SK-N-SH (cell line): ENCODE results near the gene ALDH18A1. TPM values are rescaled to one million over a fixed set of nuclear protein-coding genes. Genes with fewer than 3 reads are reported as not detected.

ENCODE experiments used
- CTCF ChIA-PET: fragments of 300-600, 350-600 bp; formaldehyde crosslinking; extraction: SDS; loops from one replicate; lab custom pipeline; 2021; lab: Yijun Ruan, JAX
- POLR2A ChIA-PET: fragments of 350-600 bp; sonication (Branson Sonifier 250); formaldehyde crosslinking; extraction: SDS; loops from one replicate; lab custom pipeline; 2020; ENCODE audit warnings: antibody characterized with exemption, inconsistent platforms; lab: Yijun Ruan, JAX
- DNase-seq: peaks from one replicate; pipeline ENCODE4 v3.0.0; 2012
- H2AFZ ChIP-seq: fragments of 200-600 bp; sonication (generic); 2 replicates; pipeline ENCODE4 v1.8.1; 2016; ENCODE audit warnings: antibody characterized with exemption, mild to moderate bottlenecking, low read depth
- H3F3A ChIP-seq: fragments of 200-600 bp; sonication (generic); replicated peaks from 2 replicates; pipeline ENCODE3; 2016; ENCODE audit warnings: antibody characterized with exemption, mild to moderate bottlenecking; ENCODE audit not compliant: insufficient read depth
- H3K27ac ChIP-seq, 2 experiments: fragments of 200-500 bp in 1 of 2; fragments of 200-600 bp in 1 of 2; sonication (Bioruptor generic) in 1 of 2; sonication (generic), shearing (Covaris generic) in 1 of 2; 2 replicates each; pipeline versions ENCODE4 v1.5.1 to v1.6.1; 2014 to 2016; ENCODE audit warnings: low read depth in 2 of 2, inconsistent platforms in 1 of 2, low read length in 1 of 2, mild to moderate bottlenecking in 1 of 2, mixed read lengths in 1 of 2
- H3K27me3 ChIP-seq: fragments of 200-600 bp; sonication (generic), shearing (Covaris generic); 2 replicates; pipeline ENCODE4 v1.6.1; 2016; ENCODE audit warnings: mixed run types; ENCODE audit not compliant: insufficient read depth
- H3K36me3 ChIP-seq, 2 experiments: fragments of 200-500 bp in 1 of 2; fragments of 200-600 bp in 1 of 2; sonication (Bioruptor generic) in 1 of 2; sonication (generic) in 1 of 2; replicated peaks in 1 of 2; 2 replicates each; pipeline versions ENCODE3 to v1.5.1; 2014 to 2016; ENCODE audit warnings: low read length in 1 of 2, mild to moderate bottlenecking in 1 of 2; ENCODE audit not compliant: insufficient read depth in 2 of 2, control insufficient read depth in 1 of 2
- H3K4me1 ChIP-seq, 2 experiments: fragments of 200-500 bp in 1 of 2; fragments of 200-600 bp in 1 of 2; sonication (Bioruptor generic) in 1 of 2; sonication (generic), shearing (Covaris generic) in 1 of 2; 2 replicates each; pipeline versions ENCODE4 v1.5.1 to v1.6.1; 2014 to 2016; ENCODE audit warnings: low read depth in 1 of 2, low read length in 1 of 2, mixed run types in 1 of 2; ENCODE audit not compliant: insufficient read depth in 2 of 2, control insufficient read depth in 1 of 2
- H3K4me2 ChIP-seq: fragments of 200-600 bp; sonication (generic), shearing (Covaris generic); 2 replicates; pipeline ENCODE4 v1.6.1; 2017; ENCODE audit warnings: mixed run types
- H3K4me3 ChIP-seq, 2 experiments: fragments of 200-500 bp in 1 of 2; fragments of 200-600 bp in 1 of 2; sonication (Bioruptor generic) in 1 of 2; sonication (generic), shearing (Covaris generic) in 1 of 2; 2 replicates each; pipeline versions ENCODE4 v1.5.1 to v1.8.1; 2014 to 2016; ENCODE audit warnings: low read depth in 2 of 2, inconsistent platforms in 1 of 2, low read length in 1 of 2, mild to moderate bottlenecking in 1 of 2, mixed read lengths in 1 of 2, moderate library complexity in 1 of 2
- H3K79me2 ChIP-seq: fragments of 200-600 bp; sonication (generic); 2 replicates; pipeline ENCODE4 v1.8.1; 2017; ENCODE audit warnings: mild to moderate bottlenecking; ENCODE audit not compliant: insufficient read depth
- H3K9ac ChIP-seq: fragments of 200-600 bp; sonication (generic); 2 replicates; pipeline ENCODE4 v1.6.1; 2017; ENCODE audit warnings: mixed run types
- H3K9me2 ChIP-seq: fragments of 200-600 bp; sonication (generic); 2 replicates; pipeline ENCODE4 v1.6.1; 2017; ENCODE audit warnings: mixed run types
- H3K9me3 ChIP-seq: fragments of 200-600 bp; sonication (generic); 2 replicates; pipeline ENCODE4 v1.6.1; 2017; ENCODE audit warnings: mixed run types, mild to moderate bottlenecking, moderate library complexity
- H4K20me1 ChIP-seq: fragments of 200-600 bp; sonication (generic); 2 replicates; pipeline ENCODE4 v1.6.1; 2017; ENCODE audit warnings: mild to moderate bottlenecking, mixed run types; ENCODE audit not compliant: insufficient read depth
- FOSL2 ChIP-seq: IDR thresholded peaks from 2 replicates; pipeline ENCODE4 v1.4.0; 2012; ENCODE audit warnings: low read depth, mild to moderate bottlenecking, moderate library complexity, borderline replicate concordance
- FOXJ3 ChIP-seq: sonication (generic); formaldehyde crosslinking; IDR thresholded peaks from 2 replicates; pipeline ENCODE4 v1.5.1; 2020; ENCODE audit warnings: mild to moderate bottlenecking, missing genetic modification reagents
- FOXM1 ChIP-seq: IDR thresholded peaks from 2 replicates; pipeline ENCODE4 v1.4.0; 2012; ENCODE audit warnings: low read depth, mild to moderate bottlenecking
- GABPA ChIP-seq: IDR thresholded peaks from 2 replicates; pipeline ENCODE4 v1.4.0; 2012; ENCODE audit warnings: low read depth, mild to moderate bottlenecking
- JUND ChIP-seq: IDR thresholded peaks from 2 replicates; pipeline ENCODE4 v1.4.0; 2012
- MEF2A ChIP-seq: IDR thresholded peaks from 2 replicates; pipeline ENCODE4 v1.4.0; 2012; ENCODE audit warnings: low read depth, borderline replicate concordance
- NFIC ChIP-seq: IDR thresholded peaks from 2 replicates; pipeline ENCODE4 v1.4.0; 2012; ENCODE audit warnings: borderline replicate concordance
- NRF1 ChIP-seq: IDR thresholded peaks from 2 replicates; pipeline ENCODE4 v1.6.1; 2012; ENCODE audit warnings: low read depth, mild to moderate bottlenecking, low read length
- POLR2AphosphoS5 ChIP-seq: IDR thresholded peaks from 2 replicates; pipeline ENCODE4 v1.6.1; 2012; ENCODE audit warnings: low read depth, low read length
- RCOR1 ChIP-seq: fragments of 150-350 bp; IDR thresholded peaks from 2 replicates; pipeline ENCODE4 v1.6.1; 2017; ENCODE audit warnings: antibody characterized with exemption, low read length
- SIN3A ChIP-seq: IDR thresholded peaks from 2 replicates; pipeline ENCODE4 v1.6.1; 2012; ENCODE audit warnings: low read depth, mild to moderate bottlenecking, low read length, moderate library complexity, borderline replicate concordance
- TEAD4 ChIP-seq: IDR thresholded peaks from 2 replicates; pipeline ENCODE4 v1.4.0; 2012; ENCODE audit warnings: mild to moderate bottlenecking, borderline replicate concordance; ENCODE audit not compliant: insufficient read depth
- WGBS: methylation state at CpG from one replicate; pipeline ENCODE4 v1.1.6; 2017; ENCODE audit warnings: low lambda C conversion rate; 5-methylcytosine and 5-hydroxymethylcytosine counted together
- polyA plus RNA-seq, 3 experiments: library from polyadenylated mRNA; depleted of rRNA; stranded (reverse); fragments of >200 nt; gene quantifications; 2 replicates each; pipeline ENCODE4 v1.2.3, GENCODE V29; 2012
- TF ChIP-seq, protein P1 (sequence below): IDR thresholded peaks from 2 replicates; pipeline ENCODE4 v1.4.0; 2012; ENCODE audit warnings: low read depth, borderline replicate concordance
- TF ChIP-seq, protein P2 (sequence below): IDR thresholded peaks from 2 replicates; pipeline ENCODE4 v1.4.0; 2012; ENCODE audit warnings: low read depth
- TF ChIP-seq, protein P3 (sequence below): fragments of 150-350 bp; IDR thresholded peaks from 2 replicates; pipeline ENCODE4 v1.6.1; 2016; ENCODE audit warnings: mild to moderate bottlenecking, low read depth, low read length
- TF ChIP-seq, protein P4 (sequence below): IDR thresholded peaks from 2 replicates; pipeline ENCODE4 v1.4.0; 2012; ENCODE audit warnings: low read depth, borderline replicate concordance

The ALDH18A1 gene
- polyA plus RNA-seq, 1 of the 3 experiments (the other 2 are of a cell fraction), result 59.5 TPM

DNA sequence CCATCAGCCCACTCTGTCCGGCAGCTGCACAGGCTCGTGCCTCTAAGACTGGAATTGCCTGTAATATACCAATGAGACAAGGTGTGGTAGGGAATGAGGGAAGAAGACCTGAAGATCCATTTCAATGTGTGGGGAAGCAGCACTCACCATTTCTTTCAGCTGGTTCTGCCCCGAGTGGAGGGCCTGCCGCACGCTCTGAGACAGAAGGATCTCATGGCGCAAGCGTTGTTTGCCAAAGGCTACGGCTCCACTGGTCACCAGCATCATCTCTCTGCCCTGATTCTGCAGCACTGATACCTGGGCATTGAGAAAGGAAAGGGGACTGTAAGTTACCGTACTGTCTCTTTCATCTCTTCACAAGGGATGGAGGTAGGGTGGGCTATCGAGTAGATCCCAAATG, 19.4 kb downstream of the ALDH18A1 start:
- Histone ChIP-seq H3K4me2 (no peak overlapping the region), H2AFZ (no peak overlapping the region), H3K9me3 (no peaks in the 10 kb centered on the region), H3K79me2 (no peaks in the 10 kb centered on the region), H3K4me1 (no peaks in the 10 kb centered on the region), H3K36me3 (peaks cover 70 to 78% of the 10 kb centered on the region in 2 experiments), H3F3A (no peaks in the 10 kb centered on the region), H3K9me2 (no peaks in the 10 kb centered on the region), H3K4me3 (no peak overlapping the region), H3K9ac (no peak overlapping the region), H3K27ac (no peak overlapping the region), H3K27me3 (no peaks in the 10 kb centered on the region), H4K20me1 (no peaks in the 10 kb centered on the region)
- no peak for DNase-seq
- ChIA-PET CTCF (no interaction called here), POLR2A (no interaction called here)
- 95% methylated on average over 10 of the region's 10 CpGs for WGBS
- no peak for TF ChIP-seq FOXJ3 (CRISPR knock-in tag)
- TF ChIP-seq, protein P1, sequence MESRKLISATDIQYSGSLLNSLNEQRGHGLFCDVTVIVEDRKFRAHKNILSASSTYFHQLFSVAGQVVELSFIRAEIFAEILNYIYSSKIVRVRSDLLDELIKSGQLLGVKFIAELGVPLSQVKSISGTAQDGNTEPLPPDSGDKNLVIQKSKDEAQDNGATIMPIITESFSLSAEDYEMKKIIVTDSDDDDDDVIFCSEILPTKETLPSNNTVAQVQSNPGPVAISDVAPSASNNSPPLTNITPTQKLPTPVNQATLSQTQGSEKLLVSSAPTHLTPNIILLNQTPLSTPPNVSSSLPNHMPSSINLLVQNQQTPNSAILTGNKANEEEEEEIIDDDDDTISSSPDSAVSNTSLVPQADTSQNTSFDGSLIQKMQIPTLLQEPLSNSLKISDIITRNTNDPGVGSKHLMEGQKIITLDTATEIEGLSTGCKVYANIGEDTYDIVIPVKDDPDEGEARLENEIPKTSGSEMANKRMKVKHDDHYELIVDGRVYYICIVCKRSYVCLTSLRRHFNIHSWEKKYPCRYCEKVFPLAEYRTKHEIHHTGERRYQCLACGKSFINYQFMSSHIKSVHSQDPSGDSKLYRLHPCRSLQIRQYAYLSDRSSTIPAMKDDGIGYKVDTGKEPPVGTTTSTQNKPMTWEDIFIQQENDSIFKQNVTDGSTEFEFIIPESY, result no peak
- TF ChIP-seq SIN3A, result no peak
- TF ChIP-seq, protein P2, sequence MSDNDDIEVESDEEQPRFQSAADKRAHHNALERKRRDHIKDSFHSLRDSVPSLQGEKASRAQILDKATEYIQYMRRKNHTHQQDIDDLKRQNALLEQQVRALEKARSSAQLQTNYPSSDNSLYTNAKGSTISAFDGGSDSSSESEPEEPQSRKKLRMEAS, result no peak
- no peak for TF ChIP-seq POLR2AphosphoS5
- TF ChIP-seq TEAD4, result no peak
- no peak for TF ChIP-seq FOXM1
- TF ChIP-seq JUND, result no peak
- TF ChIP-seq RCOR1, result no peak
- TF ChIP-seq, protein P3, sequence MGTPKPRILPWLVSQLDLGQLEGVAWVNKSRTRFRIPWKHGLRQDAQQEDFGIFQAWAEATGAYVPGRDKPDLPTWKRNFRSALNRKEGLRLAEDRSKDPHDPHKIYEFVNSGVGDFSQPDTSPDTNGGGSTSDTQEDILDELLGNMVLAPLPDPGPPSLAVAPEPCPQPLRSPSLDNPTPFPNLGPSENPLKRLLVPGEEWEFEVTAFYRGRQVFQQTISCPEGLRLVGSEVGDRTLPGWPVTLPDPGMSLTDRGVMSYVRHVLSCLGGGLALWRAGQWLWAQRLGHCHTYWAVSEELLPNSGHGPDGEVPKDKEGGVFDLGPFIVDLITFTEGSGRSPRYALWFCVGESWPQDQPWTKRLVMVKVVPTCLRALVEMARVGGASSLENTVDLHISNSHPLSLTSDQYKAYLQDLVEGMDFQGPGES, result no peak
- TF ChIP-seq, protein P4, sequence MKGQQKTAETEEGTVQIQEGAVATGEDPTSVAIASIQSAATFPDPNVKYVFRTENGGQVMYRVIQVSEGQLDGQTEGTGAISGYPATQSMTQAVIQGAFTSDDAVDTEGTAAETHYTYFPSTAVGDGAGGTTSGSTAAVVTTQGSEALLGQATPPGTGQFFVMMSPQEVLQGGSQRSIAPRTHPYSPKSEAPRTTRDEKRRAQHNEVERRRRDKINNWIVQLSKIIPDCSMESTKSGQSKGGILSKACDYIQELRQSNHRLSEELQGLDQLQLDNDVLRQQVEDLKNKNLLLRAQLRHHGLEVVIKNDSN, result no peak
- TF ChIP-seq NFIC, result no peak
- no peak for TF ChIP-seq MEF2A
- no peak for TF ChIP-seq GABPA
- TF ChIP-seq NRF1, result no peak
- TF ChIP-seq FOSL2, result no peak
